ENCODE results near the gene TRIM3. TPM values are rescaled to one million over a fixed set of nuclear protein-coding genes. Genes with fewer than 3 reads are reported as not detected.

Gene TRIM3
- total RNA-seq, 1 experiment from 2014 or later, result 14.4 TPM

DNA sequence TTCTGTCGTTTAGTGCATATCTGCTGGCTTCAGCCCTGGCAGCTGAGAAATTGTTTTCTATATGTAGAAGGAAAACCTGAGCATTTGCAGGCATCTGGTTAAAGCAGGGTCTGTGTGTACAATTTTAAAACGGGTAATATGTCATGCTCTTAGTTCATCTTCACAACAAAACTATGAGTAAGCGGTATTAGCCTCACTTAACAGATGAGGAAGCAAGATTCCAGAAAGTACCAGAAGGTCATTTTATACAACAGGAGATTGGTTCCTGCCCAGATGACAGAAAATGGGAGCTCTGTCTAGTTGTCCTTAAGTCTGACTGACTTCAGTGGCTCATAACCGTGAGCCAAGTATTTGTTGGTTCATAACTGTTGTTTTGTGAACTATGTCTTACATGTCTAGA is 8.7 kb upstream of the TRIM3 start:
- H3K79me2 ChIP-seq (ENCODE audit: insufficient read depth, low read length), result peaks cover 18% of the 10 kb centered on the region; the same call in 1 of the 2 replicates
- H3K36me3 Mint-ChIP-seq (ENCODE audit: insufficient read depth in 1 of 3, low read depth in 3 of 3), result peaks cover 36 to 45% (median 40%) of the 10 kb centered on the region in 3 experiments

More for the DNA sequence above, 8.7 kb upstream of the TRIM3 start:
- Histone ChIP-seq H2BK15ac (ENCODE audit: low read depth, low read length) (no peak overlapping the region), H3K79me1 (ENCODE audit: insufficient read depth, low read depth, low read length, poor library complexity, severe bottlenecking) (peaks cover 16% of the 10 kb centered on the region), H2BK5ac (ENCODE audit: insufficient read length, low read length) (no peak overlapping the region), H3K27ac (ENCODE audit: insufficient read length, low read depth, low read length) (no peak overlapping the region), H3K4me1 (ENCODE audit: insufficient read depth, low read length) (no peaks in the 10 kb centered on the region; the same call in 1 of the 2 replicates), H3K23ac (ENCODE audit: insufficient read length, low read depth, low read length) (no peak overlapping the region), H3K27me3 (ENCODE audit: insufficient read depth, low read length) (no peaks in the 10 kb centered on the region), H4K5ac (ENCODE audit: insufficient read length, low read depth, low read length) (no peak overlapping the region), H3K14ac (ENCODE audit: insufficient read depth, low read length) (no peak overlapping the region), H2BK120ac (ENCODE audit: low read depth, low read length, poor library complexity, severe bottlenecking) (no peak overlapping the region), H4K91ac (ENCODE audit: insufficient read length, low read depth, low read length) (no peak overlapping the region), H4K8ac (replicated peaks; ENCODE audit: insufficient read length, low read depth, low read length) (no peak overlapping the region), H4K20me1 (ENCODE audit: control insufficient read depth, insufficient read depth, insufficient read length) (no peaks in the 10 kb centered on the region), H2AFZ (ENCODE audit: low read length) (no peak overlapping the region), H3T11ph (ENCODE audit: low read length) (no peak overlapping the region), H3K9ac (ENCODE audit: extremely low read depth, insufficient read length, low read length) (no peak overlapping the region), H2BK12ac (ENCODE audit: insufficient read length, low read depth, low read length) (no peak overlapping the region), H3K56ac (ENCODE audit: insufficient read length, low read depth, low read length) (no peak overlapping the region), H3K23me2 (ENCODE audit: insufficient read length, low read depth, low read length, poor library complexity, severe bottlenecking) (peaks cover 13% of the 10 kb centered on the region), H3K4me2 (ENCODE audit: insufficient read depth, insufficient read length, low read length) (peak overlapping the region; percentile 80), H3K4ac (ENCODE audit: low read depth, low read length) (no peak overlapping the region), H3K9me3 (ENCODE audit: control insufficient read depth, low read depth, low read length) (no peaks in the 10 kb centered on the region), H2BK20ac (ENCODE audit: low read depth, low read length, poor library complexity, severe bottlenecking) (no peak overlapping the region), H3K18ac (ENCODE audit: insufficient read length, low read depth, low read length) (no peak overlapping the region), H2AK5ac (ENCODE audit: insufficient read length, low read length) (no peak overlapping the region)
- Mint-ChIP-seq H3K4me3 (peak overlapping the region; percentile 98 to 99), H3K9me3 (no peaks in the 10 kb centered on the region), H3K27me3 (ENCODE audit: low read depth) (no peaks in the 10 kb centered on the region; the same call in 1 of the 2 replicates), H3K4me1 (peaks cover 11 to 13% of the 10 kb centered on the region in 2 experiments), H3K27ac (peak overlapping the region in 2 of 3 experiments; percentile 22 to 62; a peak in 3 of 7 replicates)
- TF ChIP-seq CTCF (conservative IDR thresholded peaks at IDR 0.05), result no peak
- DNase-seq, result no peak
- no CpG with 5 or more reads among the region's 4 CpGs for WGBS (ENCODE audit: extremely low coverage, insufficient read length, low lambda C conversion rate)

Data from H9 (cell line).